ENCODE measurements around the gene WDR91. TPM values are rescaled to one million over a fixed set of nuclear protein-coding genes. Genes with fewer than 3 reads are reported as not detected.

The WDR91 gene
- total RNA-seq, 1 experiment from 2014 or later = 8.8 TPM

DNA sequence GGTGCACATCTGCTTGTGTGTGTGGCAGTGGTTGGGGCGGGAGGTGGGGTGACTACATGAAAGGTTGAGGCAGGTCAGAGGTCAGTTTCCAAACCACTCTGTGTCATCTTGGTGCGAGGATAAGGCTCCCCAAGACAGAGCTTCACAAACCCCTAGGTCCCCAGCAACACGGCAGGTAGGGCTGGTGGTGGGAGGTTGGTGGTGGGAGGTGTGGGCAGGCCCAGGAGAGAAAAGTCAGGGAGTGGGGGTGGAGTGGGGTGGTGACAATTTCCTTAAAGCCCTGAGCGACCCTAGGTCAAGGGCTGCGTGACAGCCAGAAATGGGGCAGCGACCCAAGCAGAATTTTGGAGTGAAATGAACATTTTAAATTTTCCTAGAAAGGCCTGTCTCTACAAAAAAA is 20.8 kb upstream of the WDR91 start:
- intact Hi-C loops (cut with micrococcal nuclease; ENCODE audit: unreplicated experiment) = loop anchor here (10.0 kb wide), 1 partner anchor 57 kb away; the partner anchor contains the start of gene CYREN
- no peaks in the 10 kb centered on the region for H3K4me1 ChIP-seq (ENCODE audit: control insufficient read depth, insufficient read depth, low read length)
- no peak overlapping the region for H3K4me3 ChIP-seq (ENCODE audit: low read depth in 2 of 2, low read length in 2 of 2)
- ATAC-seq = no peak
- TF ChIP-seq, protein P1, sequence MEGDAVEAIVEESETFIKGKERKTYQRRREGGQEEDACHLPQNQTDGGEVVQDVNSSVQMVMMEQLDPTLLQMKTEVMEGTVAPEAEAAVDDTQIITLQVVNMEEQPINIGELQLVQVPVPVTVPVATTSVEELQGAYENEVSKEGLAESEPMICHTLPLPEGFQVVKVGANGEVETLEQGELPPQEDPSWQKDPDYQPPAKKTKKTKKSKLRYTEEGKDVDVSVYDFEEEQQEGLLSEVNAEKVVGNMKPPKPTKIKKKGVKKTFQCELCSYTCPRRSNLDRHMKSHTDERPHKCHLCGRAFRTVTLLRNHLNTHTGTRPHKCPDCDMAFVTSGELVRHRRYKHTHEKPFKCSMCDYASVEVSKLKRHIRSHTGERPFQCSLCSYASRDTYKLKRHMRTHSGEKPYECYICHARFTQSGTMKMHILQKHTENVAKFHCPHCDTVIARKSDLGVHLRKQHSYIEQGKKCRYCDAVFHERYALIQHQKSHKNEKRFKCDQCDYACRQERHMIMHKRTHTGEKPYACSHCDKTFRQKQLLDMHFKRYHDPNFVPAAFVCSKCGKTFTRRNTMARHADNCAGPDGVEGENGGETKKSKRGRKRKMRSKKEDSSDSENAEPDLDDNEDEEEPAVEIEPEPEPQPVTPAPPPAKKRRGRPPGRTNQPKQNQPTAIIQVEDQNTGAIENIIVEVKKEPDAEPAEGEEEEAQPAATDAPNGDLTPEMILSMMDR (IDR thresholded peaks at IDR 0.05) = no peak
- no peak for TF ChIP-seq SIN3A (IDR thresholded peaks at IDR 0.05; ENCODE audit: borderline replicate concordance, insufficient read depth, low read depth, low read length)
- TF ChIP-seq POLR2AphosphoS5 (IDR thresholded peaks at IDR 0.05; ENCODE audit: low read depth, low read length) = no peak
- no peak for TF ChIP-seq TCF7L2 (IDR thresholded peaks at IDR 0.05; ENCODE audit: low read depth, low read length)
- TF ChIP-seq, protein P2, sequence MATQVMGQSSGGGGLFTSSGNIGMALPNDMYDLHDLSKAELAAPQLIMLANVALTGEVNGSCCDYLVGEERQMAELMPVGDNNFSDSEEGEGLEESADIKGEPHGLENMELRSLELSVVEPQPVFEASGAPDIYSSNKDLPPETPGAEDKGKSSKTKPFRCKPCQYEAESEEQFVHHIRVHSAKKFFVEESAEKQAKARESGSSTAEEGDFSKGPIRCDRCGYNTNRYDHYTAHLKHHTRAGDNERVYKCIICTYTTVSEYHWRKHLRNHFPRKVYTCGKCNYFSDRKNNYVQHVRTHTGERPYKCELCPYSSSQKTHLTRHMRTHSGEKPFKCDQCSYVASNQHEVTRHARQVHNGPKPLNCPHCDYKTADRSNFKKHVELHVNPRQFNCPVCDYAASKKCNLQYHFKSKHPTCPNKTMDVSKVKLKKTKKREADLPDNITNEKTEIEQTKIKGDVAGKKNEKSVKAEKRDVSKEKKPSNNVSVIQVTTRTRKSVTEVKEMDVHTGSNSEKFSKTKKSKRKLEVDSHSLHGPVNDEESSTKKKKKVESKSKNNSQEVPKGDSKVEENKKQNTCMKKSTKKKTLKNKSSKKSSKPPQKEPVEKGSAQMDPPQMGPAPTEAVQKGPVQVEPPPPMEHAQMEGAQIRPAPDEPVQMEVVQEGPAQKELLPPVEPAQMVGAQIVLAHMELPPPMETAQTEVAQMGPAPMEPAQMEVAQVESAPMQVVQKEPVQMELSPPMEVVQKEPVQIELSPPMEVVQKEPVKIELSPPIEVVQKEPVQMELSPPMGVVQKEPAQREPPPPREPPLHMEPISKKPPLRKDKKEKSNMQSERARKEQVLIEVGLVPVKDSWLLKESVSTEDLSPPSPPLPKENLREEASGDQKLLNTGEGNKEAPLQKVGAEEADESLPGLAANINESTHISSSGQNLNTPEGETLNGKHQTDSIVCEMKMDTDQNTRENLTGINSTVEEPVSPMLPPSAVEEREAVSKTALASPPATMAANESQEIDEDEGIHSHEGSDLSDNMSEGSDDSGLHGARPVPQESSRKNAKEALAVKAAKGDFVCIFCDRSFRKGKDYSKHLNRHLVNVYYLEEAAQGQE (IDR thresholded peaks at IDR 0.05; ENCODE audit: insufficient read depth in 1 of 2, low read depth in 2 of 2, low read length in 1 of 2) = no peak
- no peaks in the 10 kb centered on the region for H3K9me3 ChIP-seq (ENCODE audit: control insufficient read depth, insufficient read depth, low read depth, low read length)
- H3K27ac ChIP-seq (ENCODE audit: low read length) = no peak overlapping the region
- in situ Hi-C loops (cut with HindIII; ENCODE audit: low pct_unique_long_range_greater_than_20kb, low sequenced_read_pairs) = no loop called here
- ChIA-PET POLR2A (no interaction called here), CTCF (no interaction called here)
- DNase-seq (ENCODE audit: low read depth, low spot score) = no peak
- no peaks in the 10 kb centered on the region for H3K27me3 ChIP-seq (ENCODE audit: control insufficient read depth, insufficient read depth, low read length)
- no TSS peak for BruUV-seq (replicated peaks)
- no peaks in the 10 kb centered on the region for H3K36me3 ChIP-seq (ENCODE audit: control insufficient read depth, insufficient read depth, low read length)

DNA sequence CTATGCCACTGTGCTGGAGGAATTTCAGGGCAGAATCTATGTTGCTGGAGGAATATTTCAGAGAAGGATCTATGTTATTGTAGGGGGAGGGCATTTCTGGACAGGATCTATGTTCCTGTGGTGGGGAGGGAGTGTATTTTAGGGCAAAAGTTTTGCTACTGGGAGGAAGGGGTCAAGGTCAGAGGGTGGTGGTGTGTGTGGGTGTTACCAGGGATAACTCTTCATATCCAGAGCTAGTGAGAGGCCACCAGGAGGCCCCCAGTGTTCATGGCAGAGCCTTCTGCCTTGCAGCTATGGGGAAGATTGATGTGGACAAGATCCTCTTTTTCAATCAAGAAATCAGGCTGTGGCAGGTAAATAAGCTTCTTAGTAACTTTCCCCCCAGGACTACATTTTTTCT is 20.4 kb upstream of the WDR91 start:
- in situ Hi-C loops (cut with HindIII; ENCODE audit: low pct_unique_long_range_greater_than_20kb, low sequenced_read_pairs) = no loop called here
- DNase-seq (ENCODE audit: low read depth, low spot score) (no peak), ATAC-seq (no peak)
- no peaks in the 10 kb centered on the region for H3K4me1 ChIP-seq (ENCODE audit: control insufficient read depth, insufficient read depth, low read length)
- H3K9me3 ChIP-seq (ENCODE audit: control insufficient read depth, insufficient read depth, low read depth, low read length) = no peaks in the 10 kb centered on the region
- no peaks in the 10 kb centered on the region for H3K27me3 ChIP-seq (ENCODE audit: control insufficient read depth, insufficient read depth, low read length)
- BruUV-seq (replicated peaks) = no TSS peak
- no peaks in the 10 kb centered on the region for H3K36me3 ChIP-seq (ENCODE audit: control insufficient read depth, insufficient read depth, low read length)
- intact Hi-C loops (cut with micrococcal nuclease; ENCODE audit: unreplicated experiment) = loop anchor here (10.0 kb wide), 1 partner anchor 57 kb away; the partner anchor contains the start of gene CYREN
- H3K27ac ChIP-seq (ENCODE audit: low read length) = no peak overlapping the region
- H3K4me3 ChIP-seq (ENCODE audit: low read depth in 2 of 2, low read length in 2 of 2) = no peak overlapping the region
- no peak for TF ChIP-seq SIN3A (IDR thresholded peaks at IDR 0.05; ENCODE audit: borderline replicate concordance, insufficient read depth, low read depth, low read length)
- TF ChIP-seq, protein P2 (IDR thresholded peaks at IDR 0.05; ENCODE audit: insufficient read depth in 1 of 2, low read depth in 2 of 2, low read length in 1 of 2) = no peak
- TF ChIP-seq TCF7L2 (IDR thresholded peaks at IDR 0.05; ENCODE audit: low read depth, low read length) = no peak
- no peak for TF ChIP-seq POLR2AphosphoS5 (IDR thresholded peaks at IDR 0.05; ENCODE audit: low read depth, low read length)
- TF ChIP-seq, protein P1 (IDR thresholded peaks at IDR 0.05) = no peak
- ChIA-PET POLR2A (no interaction called here), CTCF (no interaction called here)
